Nephron (organoid): ENCODE data around the gene SNIP1.

Experiments
- H3K27ac Mint-ChIP-seq, 3 experiments: 2 replicates each; pipeline ENCODE4 v1.8.0; 2020; ENCODE audit warnings: mixed read lengths in 3 of 3, mild to moderate bottlenecking in 2 of 3, moderate library complexity in 1 of 3
- H3K27me3 Mint-ChIP-seq: 2 replicates; pipeline ENCODE4 v1.8.0; 2021; ENCODE audit warnings: low read depth, mild to moderate bottlenecking, moderate library complexity, mixed read lengths
- H3K36me3 Mint-ChIP-seq: 2 replicates; pipeline ENCODE4 v1.8.0; 2020; ENCODE audit warnings: low read depth, mixed read lengths
- H3K4me1 Mint-ChIP-seq: 2 replicates; pipeline ENCODE4 v1.8.0; 2020; ENCODE audit warnings: mixed read lengths
- H3K4me3 Mint-ChIP-seq, 3 experiments: 2 replicates each; pipeline ENCODE4 v1.8.0; 2020; ENCODE audit warnings: mild to moderate bottlenecking in 3 of 3, mixed read lengths in 3 of 3, moderate library complexity in 2 of 3
- H3K9me3 Mint-ChIP-seq: 2 replicates; pipeline ENCODE4 v1.8.0; 2020; ENCODE audit warnings: mixed read lengths
- CTCF ChIP-seq, 3 experiments: fragments of 200-600 bp; sonication (generic); IDR thresholded peaks; one replicate each; pipeline ENCODE4 v1.5.0; 2021; ENCODE audit warnings: antibody characterized with exemption in 3 of 3; ENCODE audit not compliant: unreplicated experiment in 3 of 3

Gene SNIP1

GRCh38 chr1:37570528-37571334 lies 16.6 kb upstream of the SNIP1 start:
- H3K27me3 Mint-ChIP-seq, result no peaks in the 10 kb centered on the region
- H3K27ac Mint-ChIP-seq, result no peak overlapping the region
- H3K36me3 Mint-ChIP-seq, result peaks cover 87% of the 10 kb centered on the region
- no peak for TF ChIP-seq CTCF (IDR thresholded peaks at IDR 0.05; ENCODE audit: unreplicated experiment in 3 of 3)
- H3K9me3 Mint-ChIP-seq, result no peaks in the 10 kb centered on the region
- no peaks in the 10 kb centered on the region for H3K4me1 Mint-ChIP-seq
- H3K4me3 Mint-ChIP-seq, result no peak overlapping the region

DNA sequence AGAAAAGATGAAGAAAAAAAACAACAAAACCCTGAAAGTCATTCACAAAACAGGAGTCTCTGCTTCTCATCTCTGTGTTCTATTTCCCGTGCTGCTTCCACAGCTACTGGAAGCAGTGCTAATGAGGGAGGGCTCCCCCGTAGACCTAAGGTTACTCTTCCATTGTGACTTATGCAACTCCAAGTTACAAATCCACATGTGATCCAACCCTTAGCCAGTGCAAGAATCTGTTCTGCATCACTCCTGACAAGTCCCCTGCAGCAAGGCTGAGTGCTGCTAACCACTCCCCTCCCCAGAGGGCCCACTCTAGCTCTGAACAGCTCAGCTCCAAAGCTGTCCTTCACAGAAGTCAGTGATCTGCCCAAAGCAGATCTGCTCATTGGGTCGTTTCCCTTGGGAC lies 12.9 kb upstream of the SNIP1 start:
- Mint-ChIP-seq H3K4me1 (no peaks in the 10 kb centered on the region), H3K27me3 (no peaks in the 10 kb centered on the region), H3K9me3 (no peaks in the 10 kb centered on the region), H3K27ac (no peak overlapping the region), H3K36me3 (peaks cover 72% of the 10 kb centered on the region), H3K4me3 (no peak overlapping the region)
- no peak for TF ChIP-seq CTCF (IDR thresholded peaks at IDR 0.05; ENCODE audit: unreplicated experiment in 3 of 3)

DNA sequence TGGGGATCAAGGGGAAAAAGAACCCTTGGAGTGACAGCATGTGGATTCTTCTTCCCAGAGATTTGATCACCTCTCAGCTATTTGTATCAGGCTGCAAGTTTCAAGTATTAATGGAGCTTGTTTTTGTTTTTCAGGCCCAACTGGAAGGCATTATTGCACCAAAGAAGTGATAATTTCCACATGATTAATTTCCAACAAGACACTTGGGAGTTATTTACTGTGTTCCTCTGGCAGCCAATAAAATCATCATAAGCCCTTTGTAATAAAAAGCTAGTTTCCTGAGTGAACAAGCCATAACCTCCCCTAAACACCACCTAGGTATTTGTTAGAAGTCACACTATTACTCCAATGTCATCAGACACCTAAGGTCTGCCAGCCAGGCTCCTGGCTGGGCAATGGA lies 10.8 kb upstream of the SNIP1 start:
- no peaks in the 10 kb centered on the region for H3K27me3 Mint-ChIP-seq
- H3K9me3 Mint-ChIP-seq, result no peaks in the 10 kb centered on the region
- no peak overlapping the region for H3K27ac Mint-ChIP-seq
- H3K36me3 Mint-ChIP-seq, result peaks cover 68% of the 10 kb centered on the region
- H3K4me3 Mint-ChIP-seq, result no peak overlapping the region
- TF ChIP-seq CTCF (IDR thresholded peaks at IDR 0.05; ENCODE audit: unreplicated experiment in 3 of 3), result no peak
- peaks cover 12% of the 10 kb centered on the region for H3K4me1 Mint-ChIP-seq

DNA sequence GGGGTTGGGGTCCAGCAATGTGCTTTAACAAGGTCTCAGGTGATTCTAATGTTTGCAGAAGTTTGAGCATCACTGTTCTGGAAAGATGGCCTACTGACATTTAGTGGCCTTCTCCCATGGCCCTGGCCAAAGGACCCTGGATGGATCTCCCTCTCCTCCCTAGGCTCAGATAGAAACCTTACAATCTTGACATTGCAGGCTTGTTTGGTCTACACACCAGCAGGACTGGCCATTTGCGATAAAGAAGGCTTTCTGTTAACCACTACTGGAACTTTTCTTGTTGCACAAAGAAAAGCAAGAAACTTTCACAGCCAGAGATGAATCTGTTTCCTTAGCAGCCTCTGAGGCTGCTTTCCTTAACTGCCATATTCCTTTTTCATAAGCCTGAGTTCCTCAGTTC lies 8.9 kb upstream of the SNIP1 start:
- peaks cover 27% of the 10 kb centered on the region for H3K4me1 Mint-ChIP-seq
- no peak overlapping the region for H3K27ac Mint-ChIP-seq
- peaks cover 49% of the 10 kb centered on the region for H3K36me3 Mint-ChIP-seq
- TF ChIP-seq CTCF (IDR thresholded peaks at IDR 0.05; ENCODE audit: unreplicated experiment in 3 of 3), result no peak
- no peaks in the 10 kb centered on the region for H3K27me3 Mint-ChIP-seq
- H3K9me3 Mint-ChIP-seq, result no peaks in the 10 kb centered on the region
- H3K4me3 Mint-ChIP-seq, result no peak overlapping the region

- peak overlapping the region in 2 of 3 experiments; percentile 28 to 41 for H3K27ac Mint-ChIP-seq
- TF ChIP-seq CTCF (IDR thresholded peaks at IDR 0.05; ENCODE audit: unreplicated experiment in 3 of 3), result peak in 2 of 3 experiments; percentile 35 to 38
- peaks cover 39% of the 10 kb centered on the region for H3K4me1 Mint-ChIP-seq
These were observed 7.3 kb upstream of the SNIP1 start for GRCh38 chr1:37561133-37562132.

More at GRCh38 chr1:37561133-37562132, 7.3 kb upstream of the SNIP1 start:
- no peaks in the 10 kb centered on the region for H3K27me3 Mint-ChIP-seq
- peaks cover 34% of the 10 kb centered on the region for H3K36me3 Mint-ChIP-seq
- no peaks in the 10 kb centered on the region for H3K9me3 Mint-ChIP-seq
- H3K4me3 Mint-ChIP-seq, result no peak overlapping the region
